Choroid plexus epithelial cell (primary cell): ENCODE data around the gene SEC14L1.
"Not testable (repeated sequence)": the region's sequence is repeated elsewhere in the genome, so short reads cannot be mapped to it uniquely, and the experiment has no call there.

Experiments
- DNase-seq: peaks from one replicate; pipeline ENCODE4 v3.0.0-alpha.2; 2010; ENCODE audit warnings: low read depth
- H3K4me3 ChIP-seq: 2 replicates; pipeline ENCODE4 v1.5.1; 2011; ENCODE audit warnings: low read depth, mild to moderate bottlenecking, control low read depth, low read length, moderate library complexity
- TF ChIP-seq, protein P1 (sequence below): conservative IDR thresholded peaks from 2 replicates; pipeline ENCODE4 v1.5.1; 2011; ENCODE audit warnings: low read depth, mild to moderate bottlenecking, control low read depth, inconsistent platforms, low read length, moderate library complexity

Gene SEC14L1

DNA sequence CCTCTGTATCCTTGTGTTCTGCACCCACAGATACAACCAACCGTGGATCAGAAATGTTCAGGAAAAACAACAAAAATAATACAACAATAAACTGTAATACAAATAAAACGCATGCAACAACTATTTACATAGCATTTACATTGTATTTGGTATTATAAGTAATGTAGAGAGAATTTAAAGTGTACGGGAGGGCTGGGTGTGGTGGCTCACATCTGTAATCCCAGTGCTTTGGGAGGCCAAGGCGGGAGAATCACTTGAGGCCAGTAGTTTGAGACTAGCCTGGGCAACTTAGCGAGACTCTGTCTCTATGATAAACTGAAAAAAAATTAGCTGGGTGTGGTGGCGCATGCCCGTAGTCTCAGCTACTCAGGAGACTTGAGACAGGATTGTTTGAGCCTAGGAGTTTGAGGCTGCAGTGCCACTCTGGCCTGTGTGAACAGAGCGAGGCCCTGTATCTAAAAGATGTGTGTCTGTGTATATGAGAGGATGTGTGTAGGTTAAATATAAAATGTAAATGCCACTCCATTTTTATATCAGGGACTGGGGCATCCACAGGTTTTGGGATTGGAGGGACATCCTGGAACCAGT lies 13.3 kb downstream of the SEC14L1 start:
- TF ChIP-seq, protein P1, sequence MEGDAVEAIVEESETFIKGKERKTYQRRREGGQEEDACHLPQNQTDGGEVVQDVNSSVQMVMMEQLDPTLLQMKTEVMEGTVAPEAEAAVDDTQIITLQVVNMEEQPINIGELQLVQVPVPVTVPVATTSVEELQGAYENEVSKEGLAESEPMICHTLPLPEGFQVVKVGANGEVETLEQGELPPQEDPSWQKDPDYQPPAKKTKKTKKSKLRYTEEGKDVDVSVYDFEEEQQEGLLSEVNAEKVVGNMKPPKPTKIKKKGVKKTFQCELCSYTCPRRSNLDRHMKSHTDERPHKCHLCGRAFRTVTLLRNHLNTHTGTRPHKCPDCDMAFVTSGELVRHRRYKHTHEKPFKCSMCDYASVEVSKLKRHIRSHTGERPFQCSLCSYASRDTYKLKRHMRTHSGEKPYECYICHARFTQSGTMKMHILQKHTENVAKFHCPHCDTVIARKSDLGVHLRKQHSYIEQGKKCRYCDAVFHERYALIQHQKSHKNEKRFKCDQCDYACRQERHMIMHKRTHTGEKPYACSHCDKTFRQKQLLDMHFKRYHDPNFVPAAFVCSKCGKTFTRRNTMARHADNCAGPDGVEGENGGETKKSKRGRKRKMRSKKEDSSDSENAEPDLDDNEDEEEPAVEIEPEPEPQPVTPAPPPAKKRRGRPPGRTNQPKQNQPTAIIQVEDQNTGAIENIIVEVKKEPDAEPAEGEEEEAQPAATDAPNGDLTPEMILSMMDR, result no peak
- DNase-seq, result no peak
- H3K4me3 ChIP-seq, result no peak overlapping the region

DNA sequence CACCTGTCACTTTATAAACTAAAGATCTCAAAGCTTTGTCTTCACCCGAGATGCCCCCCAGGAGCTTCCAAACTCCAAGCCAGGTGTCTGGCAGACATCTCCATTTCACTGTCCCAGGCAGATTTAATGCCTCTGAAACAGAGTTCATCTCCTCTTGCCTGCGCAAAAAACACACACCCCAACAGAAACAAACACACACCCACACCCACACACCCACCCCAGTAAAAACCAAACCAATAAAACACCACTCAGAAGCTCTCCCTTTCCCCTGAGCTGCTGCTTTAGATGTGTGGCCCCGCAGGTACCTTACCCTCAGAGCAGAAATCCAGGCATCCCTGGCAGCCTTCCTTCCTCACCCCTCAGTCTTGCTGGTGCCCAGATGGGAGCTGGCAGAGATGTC lies 14.4 kb downstream of the SEC14L1 start:
- TF ChIP-seq, protein P1, result no peak
- H3K4me3 ChIP-seq, result no peak overlapping the region
- DNase-seq, result no peak

DNA sequence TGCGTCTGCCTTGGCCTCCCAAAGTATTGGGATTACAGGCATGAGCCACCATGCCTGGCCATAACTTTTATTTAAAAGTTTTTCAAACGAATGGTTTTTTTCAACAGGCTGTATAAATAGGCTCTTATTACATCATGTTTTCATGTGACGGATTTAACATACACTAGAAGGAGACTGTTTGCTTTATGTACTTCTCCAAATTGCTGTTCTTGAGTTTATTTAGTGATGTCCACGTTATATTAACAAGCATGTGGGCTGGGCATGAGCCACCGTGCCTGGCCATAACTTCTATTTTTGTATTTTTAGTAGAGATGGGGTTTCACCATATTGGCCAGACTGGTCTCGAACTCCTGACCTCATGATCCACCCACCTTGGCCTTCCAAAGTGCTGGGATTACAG lies 17.0 kb downstream of the SEC14L1 start:
- DNase-seq, result not testable (repeated sequence)

DNA sequence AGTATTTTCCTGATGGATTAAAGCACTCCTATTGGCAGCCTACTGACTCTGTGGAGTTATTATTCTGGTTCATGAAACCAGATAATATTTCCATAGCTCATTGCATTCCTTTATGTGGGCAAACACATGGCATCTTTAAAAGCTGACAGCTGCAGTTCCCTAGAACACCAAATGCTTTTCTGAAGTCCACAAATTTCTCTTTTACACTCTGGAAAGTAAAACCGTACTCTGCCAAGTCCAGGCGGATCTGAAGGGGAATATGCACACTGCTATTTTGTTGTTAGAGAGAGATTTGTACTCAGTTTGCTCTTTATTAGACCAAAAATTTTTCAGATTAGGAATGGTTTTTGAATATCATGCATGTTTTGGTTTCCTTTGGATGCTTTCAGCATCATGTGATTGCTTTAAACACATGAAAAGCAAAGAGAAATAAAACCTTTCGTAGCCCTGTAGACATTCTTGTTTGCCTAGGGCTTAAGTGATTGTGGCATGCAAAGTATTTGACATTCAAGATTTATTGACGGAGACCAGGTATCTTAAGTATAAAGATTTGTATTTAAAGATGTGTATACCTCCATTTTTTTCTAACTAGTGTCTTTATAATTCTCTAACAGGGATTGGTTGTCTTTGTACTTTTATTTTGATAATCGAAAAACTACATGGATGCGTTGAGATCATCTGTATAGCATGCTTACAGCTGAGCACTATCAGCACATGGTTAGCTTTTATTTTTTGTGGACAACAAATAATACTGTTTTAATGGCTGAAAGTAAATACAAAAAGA lies 19.5 kb downstream of the SEC14L1 start:
- no peak for DNase-seq
- no peak overlapping the region for H3K4me3 ChIP-seq
- TF ChIP-seq, protein P1, result no peak

More for the DNA sequence above, 17.0 kb downstream of the SEC14L1 start:
- H3K4me3 ChIP-seq, result not testable (repeated sequence)

DNA sequence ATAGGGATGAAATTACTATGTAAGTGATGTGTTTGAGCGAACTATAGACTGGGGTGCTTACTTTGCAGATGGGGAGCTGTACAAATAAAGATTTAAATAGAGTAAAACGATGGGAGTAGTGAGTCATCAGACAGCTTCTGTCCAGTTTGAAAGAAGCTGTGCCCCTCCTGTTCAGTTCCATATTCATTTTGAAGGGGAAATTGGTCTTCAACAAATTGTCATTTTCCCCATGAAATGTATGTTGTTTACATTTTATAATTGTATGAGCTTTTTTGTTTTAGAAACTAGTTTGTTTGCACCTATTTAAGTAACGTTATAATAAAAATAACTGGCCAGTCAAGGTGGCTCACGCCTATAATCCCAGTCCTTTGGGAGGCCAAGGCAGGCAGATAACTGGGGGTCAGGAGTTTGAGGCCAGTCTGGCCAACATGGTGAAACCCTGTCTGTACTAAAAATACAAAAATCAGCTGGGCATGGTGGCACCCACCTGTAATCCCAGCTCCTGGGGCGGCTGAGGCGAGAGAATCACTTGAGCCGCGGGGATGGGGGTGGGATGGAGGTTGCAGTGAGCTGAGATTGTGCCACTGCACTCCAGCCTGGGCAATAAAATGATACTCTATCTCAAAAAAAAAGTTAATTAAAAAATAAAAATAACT lies 20.2 kb downstream of the SEC14L1 start:
- TF ChIP-seq, protein P1, result no peak
- H3K4me3 ChIP-seq, result no peak overlapping the region
- no peak for DNase-seq

DNA sequence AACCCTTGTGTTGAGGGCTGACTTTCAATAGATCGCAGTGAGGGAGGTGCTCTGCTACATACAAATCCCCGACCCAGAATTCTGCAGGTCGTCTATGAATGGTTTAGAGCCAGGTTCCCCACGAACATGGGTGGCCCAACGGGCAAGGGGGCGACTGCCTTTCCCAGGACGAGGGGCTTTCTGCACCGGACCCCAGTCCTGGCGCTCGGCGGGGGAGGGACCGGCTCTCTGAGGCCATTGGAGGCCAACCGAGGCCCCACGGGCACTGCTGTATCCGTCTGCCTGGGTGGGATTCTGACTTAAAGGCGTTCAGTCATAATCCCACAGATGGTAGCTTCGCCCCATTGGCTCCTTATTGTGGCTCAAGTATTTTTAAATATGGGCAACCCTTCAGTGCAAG lies 21.2 kb downstream of the SEC14L1 start:
- TF ChIP-seq, protein P1, result no peak
- no peak overlapping the region for H3K4me3 ChIP-seq
- DNase-seq, result no peak

DNA sequence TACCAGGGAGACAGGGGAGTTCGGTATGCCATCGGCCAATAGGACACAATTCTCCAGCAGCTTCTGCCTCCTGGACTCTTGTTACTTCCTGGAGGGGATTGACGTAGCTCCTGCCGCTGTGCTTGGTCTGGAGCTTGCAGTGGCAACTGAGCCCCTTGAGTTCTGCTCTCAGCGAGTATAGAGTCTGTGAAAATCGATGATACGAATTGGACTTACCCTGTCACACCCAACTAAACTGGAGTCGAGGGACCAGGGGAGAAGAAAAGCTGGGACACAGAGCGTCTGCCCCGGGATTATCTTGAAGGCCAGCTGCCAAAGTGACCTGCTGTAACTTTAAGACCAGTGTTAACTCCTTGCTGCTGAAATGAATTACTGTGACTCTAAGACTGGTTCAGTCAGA lies 22.2 kb downstream of the SEC14L1 start:
- peak; percentile 63 for DNase-seq
- H3K4me3 ChIP-seq, result no peak overlapping the region
- TF ChIP-seq, protein P1, result no peak
